K562 (cell line): ENCODE data around the gene FAR2. TPM values are rescaled to one million over a fixed set of nuclear protein-coding genes. Genes with fewer than 3 reads are reported as not detected.

Experiments
- ATAC-seq: fragments of 200-7000 bp; cut with Tn5 transposase; 3 replicates; pipeline ENCODE4 v1.9.1; 2020; ENCODE audit warnings: moderate library complexity
- BruUV-seq: library from RNA; stranded (reverse); fragments of 400-500 nt; replicated peaks from 2 replicates; lab custom pipeline; 2021; lab: Mats Ljungman, UMichigan
- CTCF ChIA-PET: fragments of 300-600 bp; formaldehyde crosslinking; extraction: SDS; loops from one replicate; lab custom pipeline; 2021; ENCODE audit warnings: low intra/inter-chr PET ratio; lab: Yijun Ruan, JAX
- POLR2A ChIA-PET: fragments of 300-600, 350-650 bp; sonication (Branson Sonifier 250); formaldehyde crosslinking; extraction: SDS; loops from one replicate; lab custom pipeline; 2021; ENCODE audit warnings: antibody characterized with exemption, inconsistent platforms; lab: Yijun Ruan, JAX
- DNase-seq, 4 experiments: peaks; one replicate each; pipeline versions ENCODE4 v3.0.0 to v3.0.0-alpha.2; 2011 to 2018; ENCODE audit warnings: low spot score in 3 of 4, mixed read lengths in 3 of 4; ENCODE audit errors: extremely low read depth in 1 of 4
- FAIRE-seq: peaks from 2 replicates; lab custom pipeline; 2011; peaks lifted over from hg19 to GRCh38; lab: Jason Lieb, UNC
- H2AFZ ChIP-seq: 2 replicates; pipeline ENCODE4 v1.6.0; 2011; ENCODE audit warnings: low read depth, low read length, control low read depth, inconsistent platforms
- H3K27ac ChIP-seq: fragments of 200-600 bp; 3 replicates; pipeline ENCODE4 v1.8.0; 2011; ENCODE audit warnings: low read depth, mild to moderate bottlenecking, control low read depth, inconsistent platforms, low read length, moderate library complexity, mixed read lengths; ENCODE audit errors: extremely low read depth
- H3K27me3 ChIP-seq, 2 experiments: fragments of 300-600 bp in 1 of 2; 2 replicates in 1 of 2; 3 replicates in 1 of 2; pipeline versions ENCODE4 v1.6.0 to v1.8.0; 2011; ENCODE audit warnings: inconsistent platforms in 2 of 2, low read length in 2 of 2, mild to moderate bottlenecking in 1 of 2, mixed read lengths in 1 of 2, moderate library complexity in 1 of 2; ENCODE audit not compliant: control insufficient read depth in 2 of 2, insufficient read depth in 2 of 2
- H3K36me3 ChIP-seq: fragments of 300-600 bp; 3 replicates; pipeline ENCODE4 v1.8.0; 2011; ENCODE audit warnings: mild to moderate bottlenecking, low read length, inconsistent platforms; ENCODE audit not compliant: control insufficient read depth, insufficient read depth
- H3K4me1 ChIP-seq, 2 experiments: fragments of 200-600 bp in 1 of 2; replicated peaks in 1 of 2; 2 replicates in 1 of 2; 3 replicates in 1 of 2; pipeline versions ENCODE4 v1.5.1 to v1.8.0; 2011; ENCODE audit warnings: inconsistent platforms in 2 of 2, low read length in 2 of 2, mild to moderate bottlenecking in 1 of 2, mixed read lengths in 1 of 2, moderate library complexity in 1 of 2; ENCODE audit not compliant: control insufficient read depth in 2 of 2, insufficient read depth in 2 of 2
- H3K4me2 ChIP-seq: 2 replicates; pipeline ENCODE4 v1.6.1; 2011; ENCODE audit warnings: low read length, control low read depth, inconsistent platforms, mixed read lengths; ENCODE audit not compliant: insufficient read depth
- H3K4me3 ChIP-seq: fragments of 200-600 bp; sonication (generic), shearing (Covaris generic); 2 replicates; pipeline ENCODE4 v1.5.1; 2016; ENCODE audit warnings: control low read depth, inconsistent platforms
- H3K79me2 ChIP-seq: fragments of 200-600 bp; 3 replicates; pipeline ENCODE4 v1.8.0; 2011; ENCODE audit warnings: low read length, inconsistent platforms; ENCODE audit not compliant: control insufficient read depth, insufficient read depth
- H3K9ac ChIP-seq, 2 experiments: 2 replicates each; pipeline versions ENCODE4 v1.6.0 to v1.6.1; 2011; ENCODE audit warnings: low read depth in 2 of 2, low read length in 2 of 2, control low read depth in 1 of 2, inconsistent platforms in 1 of 2, mild to moderate bottlenecking in 1 of 2, mixed read lengths in 1 of 2; ENCODE audit not compliant: insufficient read depth in 1 of 2
- H3K9me1 ChIP-seq: one replicate; pipeline ENCODE4 v1.6.0; 2011; ENCODE audit warnings: inconsistent platforms, mild to moderate bottlenecking, low read length, moderate library complexity; ENCODE audit not compliant: control insufficient read depth, insufficient read depth
- H3K9me3 ChIP-seq: replicated peaks from 2 replicates; pipeline ENCODE4 v1.5.1; 2011; ENCODE audit warnings: low read depth, low read length, inconsistent platforms; ENCODE audit not compliant: control insufficient read depth, insufficient read depth
- H4K20me1 ChIP-seq: replicated peaks from 2 replicates; pipeline ENCODE4 v1.6.1; 2011; ENCODE audit warnings: low read length, inconsistent platforms, mixed read lengths; ENCODE audit not compliant: control insufficient read depth, insufficient read depth
- BCL6 ChIP-seq: fragments of 250-450 bp; sonication (Bioruptor Pico); IDR thresholded peaks from 2 replicates; pipeline ENCODE4 v1.4.0; 2020
- BDP1 ChIP-seq: IDR thresholded peaks from 3 replicates; pipeline ENCODE4 v1.6.1; 2011; ENCODE audit not compliant: insufficient read length, insufficient read depth
- ILK ChIP-seq: fragments of 450-650 bp; IDR thresholded peaks from 2 replicates; pipeline ENCODE4 v1.6.1; 2016; ENCODE audit warnings: missing genetic modification characterization, low read depth, mild to moderate bottlenecking, missing compliant biosample characterization, moderate library complexity, borderline replicate concordance
- KLF6 ChIP-seq: fragments of 250-450 bp; sonication (Bioruptor Pico); IDR thresholded peaks from 2 replicates; pipeline ENCODE4 v1.4.0; 2020; ENCODE audit warnings: mild to moderate bottlenecking, moderate library complexity, borderline replicate concordance
- MECOM ChIP-seq: fragments of 250-450 bp; sonication (Bioruptor Pico); IDR thresholded peaks from 2 replicates; pipeline ENCODE4 v1.8.0; 2022; ENCODE audit warnings: inconsistent platforms
- MED1 ChIP-seq: sonication (generic); formaldehyde crosslinking; IDR thresholded peaks from 2 replicates; pipeline ENCODE4 v1.8.1; 2023; ENCODE audit warnings: missing genetic modification reagents, borderline replicate concordance
- PHF20 ChIP-seq: fragments of 450-650 bp; IDR thresholded peaks from 2 replicates; pipeline ENCODE4 v1.6.1; 2018; ENCODE audit not compliant: partially characterized antibody
- PHTF2 ChIP-seq: fragments of 250-450 bp; sonication (Bioruptor Pico); IDR thresholded peaks from 2 replicates; pipeline ENCODE4 v1.5.0; 2021; ENCODE audit warnings: mild to moderate bottlenecking
- RB1 ChIP-seq: fragments of 450-650 bp; IDR thresholded peaks from 2 replicates; pipeline ENCODE4 v1.6.1; 2017; ENCODE audit warnings: low read depth, mild to moderate bottlenecking
- RFX5 ChIP-seq: IDR thresholded peaks from 2 replicates; pipeline ENCODE4 v1.6.1; 2011; ENCODE audit warnings: low read depth, mild to moderate bottlenecking, improper control_type of control experiment, low read length
- SIX5 ChIP-seq, 2 experiments: IDR thresholded peaks; 2 replicates each; pipeline ENCODE4 v1.6.1; 2011; ENCODE audit warnings: low read length in 2 of 2, borderline replicate concordance in 1 of 2, low read depth in 1 of 2, mild to moderate bottlenecking in 1 of 2, moderate library complexity in 1 of 2; ENCODE audit not compliant: insufficient read depth in 1 of 2
- THRAP3 ChIP-seq: fragments of 450-650 bp; IDR thresholded peaks from 2 replicates; pipeline ENCODE4 v1.6.1; 2016; ENCODE audit warnings: mild to moderate bottlenecking, inconsistent platforms, borderline replicate concordance
- ZNF274 ChIP-seq: IDR thresholded peaks from 2 replicates; pipeline ENCODE4 v1.6.1; 2011; ENCODE audit warnings: low read depth, mild to moderate bottlenecking, low read length, moderate library complexity, borderline replicate concordance
- ZNF324 ChIP-seq: fragments of 250-450 bp; sonication (Bioruptor Pico); IDR thresholded peaks from 2 replicates; pipeline ENCODE4 v1.4.0; 2020; ENCODE audit warnings: mild to moderate bottlenecking
- ZNF780A ChIP-seq: fragments of 250-450 bp; sonication (Bioruptor Pico); IDR thresholded peaks from 2 replicates; pipeline ENCODE4 v1.5.0; 2021; ENCODE audit warnings: mild to moderate bottlenecking
- WGBS: fragments of 100-300 bp; shearing (Covaris generic); methylation state at CpG from one replicate; pipeline ENCODE4 v1.1.6; 2016; ENCODE audit warnings: low coverage, mixed read lengths; ENCODE audit not compliant: insufficient coverage; ENCODE audit errors: missing lambda C conversion rate; 5-methylcytosine and 5-hydroxymethylcytosine counted together
- in situ Hi-C: fragments of 300-500 bp; cut with MboI; formaldehyde crosslinking; loops from 4 replicates; pipeline ENCODE4 v1.15.0; 2018; ENCODE audit warnings: inconsistent platforms, mixed read lengths
- intact Hi-C: fragments of 100-400 bp; cut with micrococcal nuclease; formaldehyde crosslinking; loops from 2 replicates; pipeline ENCODE4 v1.14.2; 2022
- polyA plus RNA-seq, 8 experiments: library from polyadenylated mRNA; depleted of rRNA in 4 of 8; stranded (reverse) in 5 of 8; unstranded in 3 of 8; fragments of >200 nt; fragmentation: Nextera tagmentation in 2 of 8; fragmentation: Illumina TruSeq in 1 of 8; extraction: Ambion mirVana in 2 of 8; extraction: Trizol in 1 of 8; gene quantifications; 2 replicates each; pipeline versions ENCODE4 v1.2.1 to v1.2.3, GENCODE V29; 2011 to 2014; ENCODE audit warnings: inconsistent platforms in 1 of 8, missing spikeins in 1 of 8
- total RNA-seq, 7 experiments: library from RNA; depleted of rRNA in 6 of 7; stranded (reverse); fragments of >200 nt in 6 of 7; fragmentation: Illumina TruSeq in 2 of 7; extraction: Trizol in 2 of 7; gene quantifications; 2 replicates each; pipeline versions ENCODE4 v1.2.1 to v1.2.3, GENCODE V29; 2011 to 2021; ENCODE audit warnings: low replicate concordance in 1 of 7
- TF ChIP-seq, protein P1 (sequence below): fragments of 450-650 bp; IDR thresholded peaks from 2 replicates; pipeline ENCODE4 v1.6.1; 2016; ENCODE audit warnings: low read depth, mild to moderate bottlenecking, moderate library complexity
- TF ChIP-seq, protein P2 (sequence below): fragments of 450-650 bp; formaldehyde crosslinking; IDR thresholded peaks from 2 replicates; pipeline ENCODE4 v1.4.0; 2020; ENCODE audit warnings: mild to moderate bottlenecking, moderate library complexity
- TF ChIP-seq, protein P3 (sequence below): fragments of 250-450 bp; sonication (Bioruptor Pico); IDR thresholded peaks from 2 replicates; pipeline ENCODE4 v1.4.0; 2020; ENCODE audit warnings: mild to moderate bottlenecking
- TF ChIP-seq, protein P4 (sequence below): fragments of 200-400 bp; formaldehyde crosslinking; IDR thresholded peaks from 2 replicates; pipeline ENCODE4 v1.6.1; 2017; ENCODE audit warnings: mild to moderate bottlenecking, low read depth, low read length, moderate library complexity

Gene FAR2
- total and polyA plus RNA-seq, 9 of the 15 experiments (the other 6 are each of a cell fraction or from before 2014, with no cell fraction given), result 5.0 to 13.4 (median 8.5) TPM

DNA sequence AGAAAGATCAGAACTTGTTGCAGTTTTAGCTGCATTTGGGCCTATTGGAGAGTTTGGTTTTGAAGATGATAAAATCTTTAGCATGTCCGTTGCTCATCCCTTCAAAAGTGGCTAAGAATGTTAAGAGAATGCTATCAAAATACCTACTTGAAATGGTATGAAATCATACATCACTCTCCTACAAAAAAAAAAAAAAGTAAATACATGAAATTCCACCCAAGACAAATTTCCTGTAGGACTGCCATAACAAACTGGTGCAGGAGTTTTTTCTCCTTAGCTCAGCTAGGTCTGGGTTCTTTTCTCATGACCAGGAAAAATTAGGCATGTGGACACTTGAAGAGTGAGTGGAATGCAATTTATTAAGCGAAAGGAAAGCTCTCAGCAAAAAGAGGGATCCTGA, 15.9 kb upstream of the FAR2 start:
- Histone ChIP-seq H4K20me1 (no peaks in the 10 kb centered on the region), H3K79me2 (no peaks in the 10 kb centered on the region), H3K27me3 (no peaks in the 10 kb centered on the region), H3K4me3 (no peak overlapping the region), H3K9me3 (no peaks in the 10 kb centered on the region), H2AFZ (no peak overlapping the region), H3K4me2 (no peak overlapping the region), H3K36me3 (no peaks in the 10 kb centered on the region), H3K9ac (no peak overlapping the region), H3K4me1 (no peaks in the 10 kb centered on the region), H3K9me1 (no peaks in the 10 kb centered on the region), H3K27ac (no peak overlapping the region)
- no peak for FAIRE-seq
- in situ Hi-C loops (no loop called here), intact Hi-C loops (no loop called here)
- no TSS peak for BruUV-seq
- no peak for TF ChIP-seq RFX5
- TF ChIP-seq ZNF780A, result no peak
- no peak for TF ChIP-seq THRAP3
- TF ChIP-seq ZNF324, result no peak
- TF ChIP-seq BCL6, result no peak
- TF ChIP-seq BDP1, result no peak
- TF ChIP-seq, protein P1, sequence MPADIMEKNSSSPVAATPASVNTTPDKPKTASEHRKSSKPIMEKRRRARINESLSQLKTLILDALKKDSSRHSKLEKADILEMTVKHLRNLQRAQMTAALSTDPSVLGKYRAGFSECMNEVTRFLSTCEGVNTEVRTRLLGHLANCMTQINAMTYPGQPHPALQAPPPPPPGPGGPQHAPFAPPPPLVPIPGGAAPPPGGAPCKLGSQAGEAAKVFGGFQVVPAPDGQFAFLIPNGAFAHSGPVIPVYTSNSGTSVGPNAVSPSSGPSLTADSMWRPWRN, result no peak
- TF ChIP-seq SIX5 (IDR thresholded peaks at IDR 0.05; ENCODE audit: borderline replicate concordance in 1 of 2, insufficient read depth in 1 of 2, low read depth in 1 of 2, low read length in 2 of 2), result no peak
- TF ChIP-seq, protein P2, sequence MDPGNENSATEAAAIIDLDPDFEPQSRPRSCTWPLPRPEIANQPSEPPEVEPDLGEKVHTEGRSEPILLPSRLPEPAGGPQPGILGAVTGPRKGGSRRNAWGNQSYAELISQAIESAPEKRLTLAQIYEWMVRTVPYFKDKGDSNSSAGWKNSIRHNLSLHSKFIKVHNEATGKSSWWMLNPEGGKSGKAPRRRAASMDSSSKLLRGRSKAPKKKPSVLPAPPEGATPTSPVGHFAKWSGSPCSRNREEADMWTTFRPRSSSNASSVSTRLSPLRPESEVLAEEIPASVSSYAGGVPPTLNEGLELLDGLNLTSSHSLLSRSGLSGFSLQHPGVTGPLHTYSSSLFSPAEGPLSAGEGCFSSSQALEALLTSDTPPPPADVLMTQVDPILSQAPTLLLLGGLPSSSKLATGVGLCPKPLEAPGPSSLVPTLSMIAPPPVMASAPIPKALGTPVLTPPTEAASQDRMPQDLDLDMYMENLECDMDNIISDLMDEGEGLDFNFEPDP (CRISPR knock-in tag), result no peak
- TF ChIP-seq KLF6 (CRISPR knock-in tag), result no peak
- no peak for TF ChIP-seq ZNF274
- no peak for TF ChIP-seq RB1
- no peak for TF ChIP-seq MECOM
- no peak for TF ChIP-seq ILK (tag)
- no peak for TF ChIP-seq PHF20
- TF ChIP-seq, protein P3, sequence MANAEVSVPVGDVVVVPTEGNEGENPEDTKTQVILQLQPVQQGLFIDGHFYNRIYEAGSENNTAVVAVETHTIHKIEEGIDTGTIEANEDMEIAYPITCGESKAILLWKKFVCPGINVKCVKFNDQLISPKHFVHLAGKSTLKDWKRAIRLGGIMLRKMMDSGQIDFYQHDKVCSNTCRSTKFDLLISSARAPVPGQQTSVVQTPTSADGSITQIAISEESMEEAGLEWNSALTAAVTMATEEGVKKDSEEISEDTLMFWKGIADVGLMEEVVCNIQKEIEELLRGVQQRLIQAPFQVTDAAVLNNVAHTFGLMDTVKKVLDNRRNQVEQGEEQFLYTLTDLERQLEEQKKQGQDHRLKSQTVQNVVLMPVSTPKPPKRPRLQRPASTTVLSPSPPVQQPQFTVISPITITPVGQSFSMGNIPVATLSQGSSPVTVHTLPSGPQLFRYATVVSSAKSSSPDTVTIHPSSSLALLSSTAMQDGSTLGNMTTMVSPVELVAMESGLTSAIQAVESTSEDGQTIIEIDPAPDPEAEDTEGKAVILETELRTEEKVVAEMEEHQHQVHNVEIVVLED (CRISPR knock-in tag), result no peak
- TF ChIP-seq MED1 (CRISPR knock-in tag), result no peak
- TF ChIP-seq, protein P4, sequence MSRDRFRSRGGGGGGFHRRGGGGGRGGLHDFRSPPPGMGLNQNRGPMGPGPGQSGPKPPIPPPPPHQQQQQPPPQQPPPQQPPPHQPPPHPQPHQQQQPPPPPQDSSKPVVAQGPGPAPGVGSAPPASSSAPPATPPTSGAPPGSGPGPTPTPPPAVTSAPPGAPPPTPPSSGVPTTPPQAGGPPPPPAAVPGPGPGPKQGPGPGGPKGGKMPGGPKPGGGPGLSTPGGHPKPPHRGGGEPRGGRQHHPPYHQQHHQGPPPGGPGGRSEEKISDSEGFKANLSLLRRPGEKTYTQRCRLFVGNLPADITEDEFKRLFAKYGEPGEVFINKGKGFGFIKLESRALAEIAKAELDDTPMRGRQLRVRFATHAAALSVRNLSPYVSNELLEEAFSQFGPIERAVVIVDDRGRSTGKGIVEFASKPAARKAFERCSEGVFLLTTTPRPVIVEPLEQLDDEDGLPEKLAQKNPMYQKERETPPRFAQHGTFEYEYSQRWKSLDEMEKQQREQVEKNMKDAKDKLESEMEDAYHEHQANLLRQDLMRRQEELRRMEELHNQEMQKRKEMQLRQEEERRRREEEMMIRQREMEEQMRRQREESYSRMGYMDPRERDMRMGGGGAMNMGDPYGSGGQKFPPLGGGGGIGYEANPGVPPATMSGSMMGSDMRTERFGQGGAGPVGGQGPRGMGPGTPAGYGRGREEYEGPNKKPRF, result no peak
- TF ChIP-seq PHTF2 (CRISPR knock-in tag), result no peak
- no peak for DNase-seq
- CTCF ChIA-PET, result no interaction called here
- WGBS, result 5% methylated on average over 2 of the region's 2 CpGs
- no peak for ATAC-seq
- POLR2A ChIA-PET, result no interaction called here
